Left lobe of liver (tissue), 1 donor: ENCODE data around the gene OR51F2. TPM values are rescaled to one million over a fixed set of nuclear protein-coding genes. Genes with fewer than 3 reads are reported as not detected.

Source experiments
- total RNA-seq: library from RNA; stranded (reverse); gene quantifications from one replicate; pipeline ENCODE4 v1.2.1, GENCODE V29; 2021
- donor health status: DM: no; HTN: yes; CAD: no.

The OR51F2 gene
- total RNA-seq, 1 donor from 2014 or later: not detected

Other genes with a start within 250 kb of the OR51F2 start
- gene OR52I2, start 239.6 kb upstream of the OR51F2 start, total RNA-seq: not detected
- gene OR52I1, start 227.3 kb upstream of the OR51F2 start, total RNA-seq: not detected
- 4.5 TPM for gene TRIM68, start 213.1 kb upstream of the OR51F2 start, total RNA-seq
- not detected for gene OR51D1, start 183.8 kb upstream of the OR51F2 start, total RNA-seq
- not detected for gene OR51E1, start 177.3 kb upstream of the OR51F2 start, total RNA-seq
- not detected for gene OR51E2, start 123.5 kb upstream of the OR51F2 start, total RNA-seq
- not detected for gene MMP26, start 116.5 kb upstream of the OR51F2 start, total RNA-seq
- not detected for gene OR51F1, start 51.4 kb upstream of the OR51F2 start, total RNA-seq
- gene OR52R1, start 16.9 kb upstream of the OR51F2 start, total RNA-seq: not detected
- gene OR51S1, start 27.9 kb downstream of the OR51F2 start, total RNA-seq: not detected
- not detected for gene OR51T1, start 60.6 kb downstream of the OR51F2 start, total RNA-seq
- not detected for gene OR51A7, start 82.5 kb downstream of the OR51F2 start, total RNA-seq
- not detected for gene OR51G2, start 98.0 kb downstream of the OR51F2 start, total RNA-seq
- gene OR51G1, start 103.0 kb downstream of the OR51F2 start, total RNA-seq: not detected
- gene OR51A4, start 126.3 kb downstream of the OR51F2 start, total RNA-seq: not detected
- not detected for gene OR51A2, start 134.4 kb downstream of the OR51F2 start, total RNA-seq
- not detected for gene OR51L1, start 173.5 kb downstream of the OR51F2 start, total RNA-seq
- not detected for gene OR52J3, start 225.2 kb downstream of the OR51F2 start, total RNA-seq
- not detected for gene OR52E2, start 238.3 kb downstream of the OR51F2 start, total RNA-seq
- gene OR52E1, start 248.3 kb downstream of the OR51F2 start, total RNA-seq: not detected